Mucosa of rectum (tissue), 2 donors: ENCODE results near the gene FAM240A.

ENCODE experiments used
- H3K27ac ChIP-seq, 2 donors: one replicate each; pipeline ENCODE4 v1.7.0; 2013; ENCODE audit warnings: inconsistent platforms in 2 of 2, low read depth in 2 of 2, low read length in 2 of 2
- H3K27me3 ChIP-seq, 2 donors: one replicate each; pipeline ENCODE4 v1.7.0; 2013; ENCODE audit warnings: low read length in 2 of 2; ENCODE audit not compliant: control insufficient read depth in 2 of 2, insufficient read depth in 2 of 2
- H3K36me3 ChIP-seq, 2 donors: one replicate each; pipeline ENCODE4 v1.7.0; 2013; ENCODE audit warnings: low read length in 2 of 2; ENCODE audit not compliant: control insufficient read depth in 2 of 2, insufficient read depth in 2 of 2
- H3K4me1 ChIP-seq, 2 donors: one replicate each; pipeline ENCODE4 v1.7.0; 2013; ENCODE audit warnings: low read length in 2 of 2, mild to moderate bottlenecking in 1 of 2; ENCODE audit not compliant: control insufficient read depth in 2 of 2, insufficient read depth in 2 of 2
- H3K4me3 ChIP-seq, 2 donors: one replicate each; pipeline ENCODE4 v1.7.0; 2013; ENCODE audit warnings: low read length in 2 of 2
- H3K9ac ChIP-seq, 2 donors: one replicate each; pipeline ENCODE4 v1.7.0; 2013; ENCODE audit warnings: low read length in 2 of 2, low read depth in 1 of 2, mild to moderate bottlenecking in 1 of 2
- H3K9me3 ChIP-seq, 2 donors: one replicate each; pipeline ENCODE4 v1.7.0; 2013; ENCODE audit warnings: low read length in 2 of 2; ENCODE audit not compliant: control insufficient read depth in 2 of 2
- donor health status: healthy.
- donor health status: Normal muscosa, but diverticular disease.

The FAM240A gene

GRCh38 chr3:46661776-46662766, 49.7 kb downstream of the FAM240A start:
- Histone ChIP-seq H3K4me1 (no peaks in the 10 kb centered on the region), H3K36me3 (no peaks in the 10 kb centered on the region), H3K4me3 (no peak overlapping the region), H3K9me3 (no peaks in the 10 kb centered on the region), H3K9ac (no peak overlapping the region), H3K27me3 (peaks cover 0 to 2% of the 10 kb centered on the region in 2 donors), H3K27ac (no peak overlapping the region)

GRCh38 chr3:46662771-46663551, 50.6 kb downstream of the FAM240A start:
- H3K4me3 ChIP-seq = no peak overlapping the region
- H3K27me3 ChIP-seq = peaks cover 0 to 2% of the 10 kb centered on the region in 2 donors
- no peak overlapping the region for H3K27ac ChIP-seq
- H3K4me1 ChIP-seq = no peaks in the 10 kb centered on the region
- no peaks in the 10 kb centered on the region for H3K9me3 ChIP-seq
- no peak overlapping the region for H3K9ac ChIP-seq
- H3K36me3 ChIP-seq = no peaks in the 10 kb centered on the region

GRCh38 chr3:46663591-46664135, 51.3 kb downstream of the FAM240A start:
- Histone ChIP-seq H3K9ac (no peak overlapping the region), H3K4me1 (no peaks in the 10 kb centered on the region), H3K27ac (no peak overlapping the region)

GRCh38 chr3:46664188-46664970, 52.1 kb downstream of the FAM240A start:
- H3K27me3 ChIP-seq = peaks cover 0 to 2% of the 10 kb centered on the region in 2 donors
- H3K9ac ChIP-seq = no peak overlapping the region
- H3K4me1 ChIP-seq = no peaks in the 10 kb centered on the region
- no peaks in the 10 kb centered on the region for H3K9me3 ChIP-seq
- no peak overlapping the region for H3K27ac ChIP-seq
- no peak overlapping the region for H3K4me3 ChIP-seq
- no peaks in the 10 kb centered on the region for H3K36me3 ChIP-seq

More at GRCh38 chr3:46663591-46664135, 51.3 kb downstream of the FAM240A start:
- Histone ChIP-seq H3K36me3 (no peaks in the 10 kb centered on the region), H3K4me3 (no peak overlapping the region), H3K9me3 (no peaks in the 10 kb centered on the region), H3K27me3 (peaks cover 0 to 2% of the 10 kb centered on the region in 2 donors)

- H3K4me1 ChIP-seq = no peaks in the 10 kb centered on the region
- H3K9me3 ChIP-seq = no peaks in the 10 kb centered on the region
- H3K36me3 ChIP-seq = no peaks in the 10 kb centered on the region
- H3K9ac ChIP-seq = no peak overlapping the region
- H3K27ac ChIP-seq = no peak overlapping the region
- peaks cover 0 to 2% of the 10 kb centered on the region in 2 donors for H3K27me3 ChIP-seq
- no peak overlapping the region for H3K4me3 ChIP-seq
These were observed 52.8 kb downstream of the FAM240A start for GRCh38 chr3:46664971-46665762.

- no peaks in the 10 kb centered on the region for H3K9me3 ChIP-seq
- H3K36me3 ChIP-seq = peaks cover 2 to 3% of the 10 kb centered on the region in 2 donors
- no peaks in the 10 kb centered on the region for H3K4me1 ChIP-seq
- peaks cover 0 to 1% of the 10 kb centered on the region in 2 donors for H3K27me3 ChIP-seq
- no peak overlapping the region for H3K4me3 ChIP-seq
- H3K9ac ChIP-seq = no peak overlapping the region
- H3K27ac ChIP-seq = no peak overlapping the region
These were observed 53.6 kb downstream of the FAM240A start for GRCh38 chr3:46665763-46666452.

- no peak overlapping the region for H3K27ac ChIP-seq
- no peak overlapping the region for H3K9ac ChIP-seq
- no peaks in the 10 kb centered on the region for H3K27me3 ChIP-seq
- H3K36me3 ChIP-seq = peaks cover 4 to 6% of the 10 kb centered on the region in 2 donors
- no peaks in the 10 kb centered on the region for H3K9me3 ChIP-seq
- H3K4me3 ChIP-seq = no peak overlapping the region
- no peaks in the 10 kb centered on the region for H3K4me1 ChIP-seq
These were observed 54.1 kb downstream of the FAM240A start for GRCh38 chr3:46666453-46666845.

- Histone ChIP-seq H3K36me3 (peaks cover 4 to 6% of the 10 kb centered on the region in 2 donors), H3K9me3 (no peaks in the 10 kb centered on the region), H3K4me3 (no peak overlapping the region), H3K4me1 (no peaks in the 10 kb centered on the region), H3K27me3 (no peaks in the 10 kb centered on the region), H3K27ac (no peak overlapping the region), H3K9ac (no peak overlapping the region)
These were observed 54.8 kb downstream of the FAM240A start for GRCh38 chr3:46667061-46667621.
